Measurements from ENCODE around the gene TRIM22. TPM values are rescaled to one million over a fixed set of nuclear protein-coding genes. Genes with fewer than 3 reads are reported as not detected.

The TRIM22 gene
- total and polyA plus RNA-seq, 7 donors, result 6.6 to 106 (median 39.2) TPM

DNA sequence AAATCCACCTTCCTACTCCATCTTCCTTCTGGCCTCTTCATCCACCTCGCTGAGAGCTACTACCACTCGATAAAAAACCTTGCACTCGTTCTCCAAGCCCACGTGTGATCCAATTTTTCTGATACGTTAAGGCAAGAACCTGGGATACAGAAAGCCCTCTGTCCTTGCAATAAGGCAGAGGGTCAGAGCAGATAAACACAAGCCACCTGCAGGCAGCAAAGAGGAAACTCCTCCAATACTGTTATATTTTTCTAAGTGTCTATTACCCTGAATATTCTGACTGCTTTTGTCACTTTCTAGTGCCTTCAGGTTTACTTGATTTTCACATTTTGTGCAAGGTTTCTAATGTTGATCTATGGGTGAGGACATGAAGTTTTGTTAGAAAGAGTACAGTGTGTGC lies 31.3 kb upstream of the TRIM22 start:
- H3K9me3 ChIP-seq, result no peaks in the 10 kb centered on the region
- DNase-seq, result no peak
- H3K27ac ChIP-seq, result no peak overlapping the region
- no peaks in the 10 kb centered on the region for H3K27me3 ChIP-seq
- WGBS, 2 donors, result 95 to 96% methylated on average over 5 of the region's 5 CpGs
- no peaks in the 10 kb centered on the region for H3K4me1 ChIP-seq
- H3K4me3 ChIP-seq, result no peak overlapping the region
- TF ChIP-seq CTCF (IDR thresholded peaks at IDR 0.05) (no peak), POLR2AphosphoS5 (IDR thresholded peaks at IDR 0.05) (no peak), POLR2A (IDR thresholded peaks at IDR 0.05) (no peak), EP300 (IDR thresholded peaks at IDR 0.05) (no peak)
- intact Hi-C loops (cut with DNase I), result no loop called here
- peaks cover 0 to 8% (median 0%) of the 10 kb centered on the region in 4 donors for H3K36me3 ChIP-seq

GRCh38 chr11:5663511-5663910 lies 26.1 kb upstream of the TRIM22 start:
- no peak for DNase-seq
- Histone ChIP-seq H3K4me3 (no peak overlapping the region), H3K36me3 (peaks cover under 1 to 56% (median 7%) of the 10 kb centered on the region in 4 donors), H3K27me3 (no peaks in the 10 kb centered on the region), H3K27ac (no peak overlapping the region), H3K4me1 (no peaks in the 10 kb centered on the region), H3K9me3 (no peaks in the 10 kb centered on the region)
- intact Hi-C loops (cut with DNase I), result no loop called here
- WGBS, 2 donors, result 95% methylated on average over 2 of the region's 2 CpGs
- TF ChIP-seq EP300 (IDR thresholded peaks at IDR 0.05) (no peak), POLR2AphosphoS5 (IDR thresholded peaks at IDR 0.05) (no peak), CTCF (IDR thresholded peaks at IDR 0.05) (no peak), POLR2A (IDR thresholded peaks at IDR 0.05) (no peak)

DNA sequence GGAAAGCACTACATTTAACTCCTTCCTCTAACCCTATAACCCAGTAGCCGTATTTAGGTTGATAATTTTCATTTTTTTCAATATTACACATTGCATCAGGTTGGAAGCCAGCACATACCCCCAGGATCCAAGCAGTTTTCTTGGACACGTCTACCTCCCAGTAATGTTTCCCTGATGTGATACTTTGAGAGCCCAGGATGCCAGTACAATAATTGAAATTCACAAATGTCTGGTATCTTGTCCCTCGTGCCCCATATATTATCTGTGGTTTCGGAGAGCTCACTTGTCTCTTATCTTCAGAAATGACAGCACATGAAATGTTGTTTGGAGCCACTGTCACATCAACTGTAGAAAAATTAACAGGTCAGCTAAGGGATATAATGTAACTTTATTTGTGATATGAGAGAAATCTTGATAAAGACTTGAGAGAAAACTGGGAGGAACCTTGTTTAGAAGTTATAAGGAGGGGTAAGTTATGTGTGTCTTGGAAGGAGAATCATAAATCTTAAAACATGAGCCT lies 24.5 kb upstream of the TRIM22 start:
- Histone ChIP-seq H3K27me3 (no peaks in the 10 kb centered on the region), H3K36me3 (peaks cover 5 to 66% (median 10%) of the 10 kb centered on the region in 4 donors)
- 94 to 96% methylated on average over 4 of the region's 4 CpGs for WGBS, 2 donors

DNA sequence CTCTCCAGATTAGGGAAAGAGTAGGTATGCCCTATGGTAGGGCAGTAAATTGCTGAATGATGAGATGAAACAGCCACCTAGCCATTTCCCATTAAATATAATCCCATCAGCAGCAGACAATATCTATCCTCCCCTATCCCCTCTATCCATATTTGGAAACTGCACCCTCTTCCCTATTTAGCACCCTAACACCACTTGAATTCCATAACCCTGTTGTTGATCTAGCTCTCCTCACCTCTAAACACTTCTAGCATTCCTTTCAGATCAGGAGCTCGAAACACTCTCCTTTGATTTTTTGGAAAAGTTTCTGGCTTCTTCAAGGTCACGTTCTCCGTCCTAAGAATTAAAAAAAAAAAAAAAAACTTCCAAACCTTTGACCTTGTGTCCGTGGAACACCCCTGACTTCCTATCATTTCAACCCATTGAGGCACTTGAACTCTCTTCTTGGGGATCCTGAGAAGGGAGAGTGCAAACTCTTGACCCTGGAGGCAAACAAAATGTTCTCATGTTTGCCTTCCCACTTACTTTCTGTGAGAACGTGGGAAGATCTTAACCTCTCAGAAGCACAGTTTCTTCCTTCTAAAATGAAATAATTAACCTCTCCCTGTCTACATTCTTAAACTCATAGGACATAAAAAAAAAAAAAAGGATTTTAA lies 23.7 kb upstream of the TRIM22 start:
- H3K27me3 ChIP-seq, result no peaks in the 10 kb centered on the region
- WGBS, 2 donors, result 83 to 88% methylated on average over 5 of the region's 5 CpGs
- intact Hi-C loops (cut with DNase I), result no loop called here
- TF ChIP-seq EP300 (IDR thresholded peaks at IDR 0.05) (no peak), POLR2AphosphoS5 (IDR thresholded peaks at IDR 0.05) (no peak), POLR2A (IDR thresholded peaks at IDR 0.05) (no peak), CTCF (IDR thresholded peaks at IDR 0.05) (no peak)
- H3K4me3 ChIP-seq, result no peak overlapping the region
- peaks cover 5 to 73% (median 10%) of the 10 kb centered on the region in 4 donors for H3K36me3 ChIP-seq
- no peak for DNase-seq
- H3K27ac ChIP-seq, result no peak overlapping the region
- H3K4me1 ChIP-seq, result no peaks in the 10 kb centered on the region
- no peaks in the 10 kb centered on the region for H3K9me3 ChIP-seq

More for the DNA sequence above, 24.5 kb upstream of the TRIM22 start:
- H3K4me1 ChIP-seq, result no peaks in the 10 kb centered on the region
- no peak for DNase-seq
- H3K9me3 ChIP-seq, result no peaks in the 10 kb centered on the region
- H3K27ac ChIP-seq, result no peak overlapping the region
- TF ChIP-seq POLR2AphosphoS5 (IDR thresholded peaks at IDR 0.05) (no peak), POLR2A (IDR thresholded peaks at IDR 0.05) (no peak), EP300 (IDR thresholded peaks at IDR 0.05) (no peak), CTCF (IDR thresholded peaks at IDR 0.05) (no peak)
- no peak overlapping the region for H3K4me3 ChIP-seq
- intact Hi-C loops (cut with DNase I), result no loop called here
